ENCODE results near the gene NDUFAF3.

The NDUFAF3 gene

GRCh38 chr3:49054344-49054862 is 32.5 kb downstream of the NDUFAF3 start:
- no peak for DNase-seq (ENCODE audit: low read depth)

DNA sequence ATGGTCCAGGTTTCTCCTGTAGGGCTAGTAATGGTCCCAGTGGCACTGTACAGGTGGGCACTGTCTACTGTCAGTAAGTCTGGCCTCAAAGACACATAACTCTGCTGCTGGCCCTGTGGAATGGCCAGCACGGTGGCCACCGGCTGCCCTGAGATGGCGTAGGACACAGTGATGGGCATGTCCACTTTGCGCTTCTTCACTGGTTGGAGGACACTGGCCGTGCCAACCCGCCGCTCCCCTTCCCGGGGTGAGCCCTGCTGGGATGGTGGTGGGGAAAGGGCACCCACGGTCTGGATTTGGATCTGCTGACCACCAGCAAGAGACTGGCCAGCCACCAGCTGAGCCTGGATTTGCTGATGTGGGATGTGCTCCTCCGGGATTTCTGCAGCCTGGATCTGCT is 35.3 kb downstream of the NDUFAF3 start:
- DNase-seq (ENCODE audit: low read depth), result no peak

GRCh38 chr3:49058011-49058410 is 36.1 kb downstream of the NDUFAF3 start:
- no peak for DNase-seq (ENCODE audit: low read depth)

All from non-pigmented ciliary epithelial cell (primary cell).